Nucleus accumbens (tissue), 56 donors: ENCODE measurements around the gene HYAL2.
"Not testable (repeated sequence)": the region's sequence is repeated elsewhere in the genome, so short reads cannot be mapped to it uniquely, and the experiment has no call there.

Source experiments
- DNase-seq, 56 donors: peaks; one replicate each; lab custom pipeline; 2025; lab: John Stamatoyannopoulos, UW

Gene HYAL2

GRCh38 chr3:50294492-50295403, 27.8 kb downstream of the HYAL2 start:
- DNase-seq = no peak

GRCh38 chr3:50294089-50294488, 28.5 kb downstream of the HYAL2 start:
- DNase-seq = no peak

- DNase-seq = no peak
These were observed 29.3 kb downstream of the HYAL2 start for GRCh38 chr3:50293079-50293801.

GRCh38 chr3:50292159-50293078, 30.1 kb downstream of the HYAL2 start, which contains the start of gene IFRD2:
Gene IFRD2, minus strand, starts transcription at chr3:50292429. Its CDS starts 155 bp downstream, at chr3:50292274.
- peak; percentile 86 to 99 (median 97) for DNase-seq

GRCh38 chr3:50290161-50290641, 32.3 kb downstream of the HYAL2 start:
- no peak for DNase-seq

GRCh38 chr3:50289130-50289529, 33.4 kb downstream of the HYAL2 start:
- no peak for DNase-seq

GRCh38 chr3:50288387-50289007, 34.0 kb downstream of the HYAL2 start:
- no peak for DNase-seq

- no peak for DNase-seq
These were observed 35.3 kb downstream of the HYAL2 start for GRCh38 chr3:50287262-50287661.

- no peak for DNase-seq
These were observed 36.0 kb downstream of the HYAL2 start for GRCh38 chr3:50286322-50287227.

GRCh38 chr3:50284121-50284520, 38.4 kb downstream of the HYAL2 start:
- DNase-seq = not testable (repeated sequence)

GRCh38 chr3:50279255-50280016, 43.1 kb downstream of the HYAL2 start:
- DNase-seq = no peak

GRCh38 chr3:50278880-50279224, 43.7 kb downstream of the HYAL2 start, which contains the start of gene LSMEM2:
Gene LSMEM2, plus strand, starts transcription at chr3:50279087. Its CDS starts 27 bp downstream, at chr3:50279114.
- peak in 14 of 56 donors; percentile 27 to 77 (median 58) for DNase-seq

- DNase-seq = peak in 26 of 56 donors; percentile 17 to 77 (median 50)
These were observed 44.2 kb downstream of the HYAL2 start for GRCh38 chr3:50278123-50278879.

- no peak for DNase-seq
These were observed 45.8 kb downstream of the HYAL2 start for GRCh38 chr3:50276762-50277101.

GRCh38 chr3:50275996-50276761, 46.4 kb downstream of the HYAL2 start:
- no peak for DNase-seq
